ENCODE results near the gene KPNA6.
"Not testable (repeated sequence)": the region's sequence is repeated elsewhere in the genome, so short reads cannot be mapped to it uniquely, and the experiment has no call there.

The KPNA6 gene

DNA sequence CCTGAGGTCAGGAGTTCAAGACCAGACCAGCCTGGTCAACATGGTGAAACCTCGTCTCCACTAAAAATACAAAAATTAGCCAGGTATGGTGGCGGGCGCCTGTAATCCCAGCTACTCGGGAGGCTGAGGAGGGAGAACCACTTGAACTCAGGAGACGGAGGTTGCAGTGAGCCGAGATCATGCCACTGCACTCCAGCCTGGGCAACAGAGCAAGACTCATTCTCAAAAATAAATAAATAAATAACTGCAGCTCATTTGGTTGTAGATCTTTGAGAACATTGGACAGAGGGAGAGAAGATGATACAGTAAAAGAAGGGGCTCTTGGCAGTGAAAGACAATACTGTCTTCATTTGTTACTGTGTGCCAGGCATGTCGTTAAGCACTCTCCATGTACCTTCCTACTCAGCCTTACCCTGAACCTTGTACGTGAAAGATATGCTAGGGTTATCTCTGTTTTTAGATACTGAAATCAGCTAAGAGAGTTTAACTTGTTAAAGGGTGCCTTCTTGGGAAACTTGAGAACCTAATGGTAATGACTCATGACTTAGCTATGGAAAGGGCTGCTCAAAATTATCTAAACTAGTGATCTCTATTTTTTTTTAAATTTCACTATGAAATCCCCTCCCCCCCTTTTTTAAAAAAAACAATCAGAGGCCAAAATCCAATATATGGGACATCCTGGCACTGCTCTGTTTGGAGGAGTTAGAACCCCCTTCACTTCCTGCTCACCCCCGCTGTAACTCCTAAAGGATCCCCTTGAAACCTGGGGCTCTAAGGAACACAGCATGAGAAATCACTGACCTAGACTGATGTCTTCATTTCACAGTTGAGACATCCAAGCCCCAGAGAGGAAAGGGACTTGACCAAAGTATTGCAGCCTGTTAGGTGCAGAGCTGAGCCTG is 6.8 kb upstream of the KPNA6 start:
- no peak for DNase-seq (ENCODE audit: low read depth in 2 of 2)

DNA sequence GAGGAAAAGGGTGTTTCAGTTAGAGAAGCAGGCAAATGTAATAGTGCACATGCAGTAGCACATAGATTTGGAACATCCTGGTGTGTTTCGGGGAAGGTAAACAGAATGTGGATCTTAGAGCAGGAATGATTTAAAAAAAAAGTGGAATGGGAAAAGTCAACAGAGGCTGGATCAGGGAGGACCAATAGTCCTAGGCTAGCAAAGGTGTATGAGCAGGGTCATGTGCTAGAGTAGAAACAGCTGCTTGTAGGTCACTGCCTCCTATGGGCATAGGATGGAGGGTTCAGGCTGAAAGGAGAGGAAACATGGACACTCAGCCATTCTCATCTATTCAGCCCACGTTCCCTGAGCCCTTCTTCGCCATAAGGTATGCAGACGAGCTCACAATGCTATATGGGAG is 3.7 kb upstream of the KPNA6 start:
- no peak for DNase-seq (ENCODE audit: low read depth in 2 of 2)

DNA sequence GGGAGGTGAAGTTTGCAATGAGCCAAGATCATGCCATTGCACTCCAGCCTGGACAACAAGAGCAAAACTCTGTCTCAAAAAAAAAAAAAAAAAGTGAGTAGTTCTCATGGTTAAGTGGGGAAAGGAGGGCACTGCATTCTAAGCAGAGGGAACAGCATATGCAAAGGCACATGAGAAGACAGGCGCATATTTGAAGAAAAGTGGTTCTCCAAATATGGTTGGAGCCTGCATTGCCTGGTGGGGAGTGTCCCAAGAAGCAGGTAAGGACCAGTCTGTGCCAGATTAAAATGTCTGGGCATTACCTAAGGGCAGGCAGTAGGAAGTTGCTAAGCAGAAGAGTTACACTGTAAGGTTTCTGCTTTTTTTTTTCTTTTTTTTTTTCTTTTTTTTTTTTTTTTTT is 2.5 kb upstream of the KPNA6 start:
- no peak for DNase-seq (ENCODE audit: low read depth in 2 of 2)

DNA sequence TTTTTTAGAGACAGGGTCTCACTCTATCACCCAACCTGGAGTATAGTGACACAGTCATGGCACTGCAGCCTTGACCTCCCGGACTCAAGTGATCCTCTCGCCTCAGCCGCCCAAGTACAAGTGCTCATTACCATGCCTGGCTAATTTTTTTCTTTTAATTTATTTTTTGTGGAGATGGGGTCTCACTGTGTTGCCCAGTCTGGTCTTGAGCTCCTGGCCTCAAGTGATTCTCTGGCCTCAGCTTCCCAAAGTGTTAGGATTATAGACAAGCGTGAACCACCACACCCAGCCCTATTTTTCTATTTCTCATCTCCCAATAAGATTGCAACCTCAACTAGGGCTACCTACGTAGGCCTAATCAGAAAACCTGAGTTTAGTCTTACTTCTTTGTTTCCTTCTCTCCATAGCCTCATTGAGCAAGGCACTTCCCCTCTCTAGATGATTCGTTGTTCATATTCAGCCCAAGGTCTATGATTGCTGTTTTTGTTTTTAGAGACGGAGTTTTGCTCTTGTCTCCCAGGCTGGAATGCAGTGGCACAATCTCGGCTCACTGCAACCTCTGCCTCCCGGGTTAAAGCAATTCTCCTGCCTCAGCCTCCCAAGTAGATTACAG is 1.1 kb upstream of the KPNA6 start:
- no peak for DNase-seq (ENCODE audit: low read depth in 2 of 2)

GRCh38 chr1:32111040-32111623 is 3.3 kb downstream of the KPNA6 start:
- DNase-seq (ENCODE audit: low read depth in 2 of 2), result no peak

GRCh38 chr1:32111789-32112188 is 3.9 kb downstream of the KPNA6 start:
- DNase-seq (ENCODE audit: low read depth in 2 of 2), result no peak

- no peak for DNase-seq (ENCODE audit: low read depth in 2 of 2)
These were observed 5.0 kb downstream of the KPNA6 start for GRCh38 chr1:32112806-32113375.

DNA sequence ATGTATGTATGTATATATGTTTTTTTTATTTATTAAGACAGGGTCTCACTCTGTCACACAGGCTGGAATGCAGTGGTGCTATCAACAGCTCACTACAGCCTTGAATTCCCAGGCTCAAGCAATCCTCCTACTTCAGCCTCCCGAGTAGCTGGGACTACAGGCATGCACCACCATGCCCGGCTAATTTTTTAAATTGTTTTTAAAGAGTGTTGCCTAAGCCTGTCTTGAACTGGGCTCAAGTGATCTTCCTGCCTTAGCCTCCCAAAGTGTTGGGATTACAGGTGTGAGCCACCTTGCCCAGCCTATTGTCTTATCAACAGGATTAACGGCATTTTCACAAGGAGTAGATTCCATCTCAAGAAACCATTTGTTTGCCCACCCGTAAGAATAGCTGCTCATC is 5.6 kb downstream of the KPNA6 start:
- not testable (repeated sequence) for DNase-seq (ENCODE audit: low read depth in 2 of 2)

GRCh38 chr1:32114420-32114819 is 6.6 kb downstream of the KPNA6 start:
- DNase-seq (ENCODE audit: low read depth in 2 of 2), result no peak

DNA sequence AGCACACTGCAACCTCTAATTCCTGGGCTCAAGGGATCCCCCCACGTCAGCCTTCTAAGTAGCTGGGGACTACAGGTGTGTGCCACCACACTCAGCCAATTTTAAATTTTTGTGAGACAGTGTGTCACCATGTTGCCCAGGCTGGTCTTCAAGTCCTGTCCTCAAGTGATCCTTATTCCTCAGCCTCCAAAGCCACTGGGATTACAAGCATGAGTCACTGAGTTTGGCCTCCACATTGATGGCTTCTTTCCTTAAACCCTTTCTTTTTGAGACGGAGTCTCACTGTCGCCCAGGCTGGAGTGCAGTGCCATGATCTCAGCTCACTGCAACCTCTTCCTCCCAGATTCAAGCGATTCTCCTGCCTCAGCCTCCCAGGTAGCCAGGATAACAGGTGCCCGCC is 7.6 kb downstream of the KPNA6 start:
- no peak for DNase-seq (ENCODE audit: low read depth in 2 of 2)

DNA sequence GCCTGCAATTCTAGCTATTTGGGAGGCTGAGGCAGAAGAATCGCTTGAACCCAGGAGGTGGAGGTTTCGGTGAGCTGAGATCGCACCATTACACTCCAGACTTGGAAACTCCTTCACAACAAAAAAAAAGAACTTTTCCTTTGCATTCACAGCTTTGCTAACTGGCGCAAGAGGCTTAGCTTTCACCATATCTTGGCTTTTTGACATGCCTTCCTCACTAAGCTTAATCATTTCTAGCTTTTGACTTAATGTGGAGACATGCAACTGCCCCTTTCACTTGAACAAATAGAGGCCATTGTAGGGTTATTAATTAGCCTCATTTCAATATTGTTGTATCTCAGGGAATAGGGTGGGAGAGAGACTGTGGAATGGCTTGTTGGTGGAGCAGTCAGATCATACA is 8.7 kb downstream of the KPNA6 start:
- DNase-seq (ENCODE audit: low read depth in 2 of 2), result no peak

DNA sequence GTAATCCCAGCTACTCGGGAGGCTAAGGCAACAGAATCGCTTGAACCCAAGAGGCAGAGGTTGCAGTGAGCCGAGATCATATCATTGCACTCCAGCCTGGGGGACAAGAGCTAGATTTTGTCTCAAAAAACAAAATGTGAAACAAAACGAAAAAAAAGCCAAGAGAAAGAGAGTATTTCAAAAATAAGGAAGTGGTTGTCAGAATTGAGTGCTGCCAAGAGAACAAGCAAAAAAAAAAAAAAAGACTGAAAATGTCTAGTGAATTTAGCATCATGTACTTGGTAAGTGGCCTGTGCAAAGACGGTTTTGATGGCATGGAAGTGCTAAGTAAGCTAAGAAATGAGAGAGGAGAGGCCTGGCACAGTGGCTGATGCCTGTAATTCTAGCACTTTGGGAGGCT is 14.3 kb downstream of the KPNA6 start:
- no peak for DNase-seq (ENCODE audit: low read depth in 2 of 2)

GRCh38 chr1:32123361-32123760 is 15.5 kb downstream of the KPNA6 start:
- DNase-seq (ENCODE audit: low read depth in 2 of 2), result not testable (repeated sequence)

- DNase-seq (ENCODE audit: low read depth in 2 of 2), result no peak
These were observed 17.5 kb downstream of the KPNA6 start for GRCh38 chr1:32125313-32125712.

DNA sequence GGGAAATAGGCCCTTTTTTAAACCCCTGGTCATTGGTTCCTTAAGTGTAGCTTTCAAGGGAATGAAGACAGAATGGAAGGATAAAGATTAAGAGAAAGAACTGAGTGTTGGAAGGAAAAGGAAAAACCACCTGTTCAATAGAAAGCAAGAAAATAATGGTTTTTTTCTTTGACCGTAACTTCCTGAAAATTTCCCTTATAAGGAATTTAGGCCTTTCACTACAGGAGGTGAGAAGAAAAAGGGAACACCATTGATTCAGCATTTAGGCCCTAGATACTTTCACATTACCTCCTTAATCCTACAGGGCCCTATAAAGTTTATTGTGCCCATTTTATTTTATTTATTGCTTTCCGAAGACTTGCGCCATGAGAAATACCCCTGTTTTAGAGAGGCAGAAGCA is 18.9 kb downstream of the KPNA6 start:
- DNase-seq (ENCODE audit: low read depth in 2 of 2), result no peak

GRCh38 chr1:32127409-32128198 is 19.7 kb downstream of the KPNA6 start:
- no peak for DNase-seq (ENCODE audit: low read depth in 2 of 2)

- no peak for DNase-seq (ENCODE audit: low read depth in 2 of 2)
These were observed 20.6 kb downstream of the KPNA6 start for GRCh38 chr1:32128479-32128878.

DNA sequence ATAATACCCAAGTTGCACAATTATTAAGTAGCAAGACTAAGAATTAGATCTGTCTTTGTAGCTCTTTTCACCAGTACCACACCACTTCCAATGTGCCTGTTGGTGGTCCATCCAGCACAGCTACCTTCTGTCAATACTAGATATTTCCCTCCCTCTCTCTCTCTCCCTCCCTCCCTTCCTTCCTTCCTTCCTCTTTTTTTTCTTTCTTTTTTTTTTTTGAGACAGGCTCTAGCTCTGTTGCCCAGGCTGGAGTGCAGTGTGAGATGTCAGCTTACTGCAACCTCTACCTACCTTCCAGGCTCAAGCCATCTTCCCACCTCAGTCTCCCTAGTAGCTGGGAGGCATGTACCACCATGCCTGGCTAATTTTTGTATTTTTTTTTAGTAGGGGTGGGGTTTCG is 21.1 kb downstream of the KPNA6 start:
- DNase-seq (ENCODE audit: low read depth in 2 of 2), result no peak

DNA sequence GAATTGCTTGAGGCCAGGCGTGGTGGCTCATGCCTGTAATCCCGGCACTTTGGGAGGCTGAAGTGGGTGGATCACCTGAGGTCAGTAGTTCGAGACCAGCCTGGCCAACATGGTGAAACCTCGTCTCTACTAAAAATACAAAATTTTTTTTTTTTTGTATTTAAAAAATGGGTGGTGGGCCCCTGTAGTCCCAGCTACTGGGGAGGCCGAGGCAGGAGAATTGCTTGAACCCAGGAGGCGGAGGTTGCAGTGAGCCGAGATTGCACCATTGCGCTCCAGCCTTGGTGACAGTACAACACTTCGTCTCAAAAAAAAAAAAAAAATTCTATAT is 26.1 kb downstream of the KPNA6 start:
- DNase-seq (ENCODE audit: low read depth in 2 of 2), result not testable (repeated sequence)

DNA sequence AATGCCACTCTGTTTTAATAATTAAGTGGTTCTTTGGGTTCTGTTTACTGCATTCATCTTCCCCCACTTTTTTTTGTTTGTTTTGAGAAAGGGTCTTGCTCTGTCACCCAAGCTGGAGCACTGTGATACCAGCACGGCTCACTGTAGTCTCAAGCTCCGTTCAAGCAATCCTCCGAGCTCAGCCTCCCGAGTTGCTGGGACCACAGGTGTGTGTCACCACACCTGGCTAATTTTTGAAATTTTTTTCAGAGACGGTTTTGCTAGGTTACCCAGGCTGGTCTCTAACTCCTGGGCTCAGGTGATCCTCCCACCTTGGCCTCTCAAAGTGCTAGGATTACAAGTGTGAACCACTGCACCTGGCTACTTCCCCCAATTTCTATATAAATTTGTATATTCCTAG is 29.3 kb downstream of the KPNA6 start:
- DNase-seq (ENCODE audit: low read depth in 2 of 2), result no peak

GRCh38 chr1:32138965-32139364 is 31.1 kb downstream of the KPNA6 start:
- DNase-seq (ENCODE audit: low read depth in 2 of 2), result no peak
